Epithelial cell of proximal tubule (primary cell): ENCODE results near the gene CCDC186. TPM values are rescaled to one million over a fixed set of nuclear protein-coding genes. Genes with fewer than 3 reads are reported as not detected.
"Not testable (repeated sequence)": the region's sequence is repeated elsewhere in the genome, so short reads cannot be mapped to it uniquely, and the experiment has no call there.

Source experiments
- DNase-seq: peaks from one replicate; pipeline ENCODE4 v3.0.0-alpha.2; 2011; ENCODE audit warnings: low read depth
- H3K4me3 ChIP-seq: 2 replicates; pipeline ENCODE4 v1.5.1; 2011; ENCODE audit warnings: low read depth, mild to moderate bottlenecking, low read length
- CTCF ChIP-seq: conservative IDR thresholded peaks from 2 replicates; pipeline ENCODE4 v1.5.1; 2012; ENCODE audit warnings: low read depth, mild to moderate bottlenecking, low read length
- total RNA-seq: library from RNA; depleted of rRNA; stranded (reverse); fragments of >200 nt; gene quantifications from 2 replicates; pipeline ENCODE4 v1.2.3, GENCODE V29; 2015

Gene CCDC186
- total RNA-seq, 1 donor from 2014 or later: 22.1 TPM

- no peak overlapping the region for H3K4me3 ChIP-seq
- peak; percentile 63 for DNase-seq
- TF ChIP-seq CTCF: no peak
Measured at GRCh38 chr10:114151486-114151885, 22.5 kb downstream of the CCDC186 start.

- not testable (repeated sequence) for DNase-seq, H3K4me3 ChIP-seq
Measured at GRCh38 chr10:114149476-114149875, 24.5 kb downstream of the CCDC186 start.

- H3K4me3 ChIP-seq: no peak overlapping the region
- TF ChIP-seq CTCF: no peak
- DNase-seq: no peak
Measured at GRCh38 chr10:114143160-114143559, 30.8 kb downstream of the CCDC186 start.

- TF ChIP-seq CTCF: no peak
- no peak for DNase-seq
- no peak overlapping the region for H3K4me3 ChIP-seq
Measured at GRCh38 chr10:114142018-114142417, 32.0 kb downstream of the CCDC186 start.

- H3K4me3 ChIP-seq, DNase-seq: not testable (repeated sequence)
Measured at GRCh38 chr10:114140827-114141226, 33.2 kb downstream of the CCDC186 start.

GRCh38 chr10:114140036-114140435, 34.0 kb downstream of the CCDC186 start:
- no peak overlapping the region for H3K4me3 ChIP-seq
- no peak for DNase-seq
- TF ChIP-seq CTCF: no peak

- TF ChIP-seq CTCF: no peak
- DNase-seq: no peak
- no peak overlapping the region for H3K4me3 ChIP-seq
Measured at GRCh38 chr10:114138581-114138980, 35.4 kb downstream of the CCDC186 start.

GRCh38 chr10:114135476-114135875, 38.5 kb downstream of the CCDC186 start:
- no peak for TF ChIP-seq CTCF
- no peak for DNase-seq
- H3K4me3 ChIP-seq: no peak overlapping the region
